ENCODE results near the gene FGD2. TPM values are rescaled to one million over a fixed set of nuclear protein-coding genes. Genes with fewer than 3 reads are reported as not detected.

Gene FGD2
- total and polyA plus RNA-seq, 9 of the 15 experiments (the other 6 are each of a cell fraction or from before 2014, with no cell fraction given), result 0.09 TPM; not detected in 8

GRCh38 chr6:36977470-36977941, 27.9 kb upstream of the FGD2 start:
- Histone ChIP-seq H3K79me2 (ENCODE audit: control insufficient read depth, insufficient read depth, low read length) (peaks cover 35% of the 10 kb centered on the region), H3K27me3 (ENCODE audit: control insufficient read depth in 2 of 2, insufficient read depth in 2 of 2, low read length in 2 of 2) (no peaks in the 10 kb centered on the region), H2AFZ (ENCODE audit: low read depth, low read length) (no peak overlapping the region), H3K4me2 (ENCODE audit: insufficient read depth, low read length) (no peak overlapping the region), H3K9me1 (ENCODE audit: control insufficient read depth, insufficient read depth, low read length) (peaks cover 8% of the 10 kb centered on the region), H3K4me1 (replicated peaks in 1 of 2; ENCODE audit: control insufficient read depth in 2 of 2, insufficient read depth in 2 of 2, low read length in 2 of 2) (peaks cover 2 to 9% of the 10 kb centered on the region in 2 experiments; a peak in 4 of 5 replicates), H3K36me3 (ENCODE audit: control insufficient read depth, insufficient read depth, low read length) (peaks cover 97% of the 10 kb centered on the region), H3K27ac (ENCODE audit: extremely low read depth, low read depth, low read length) (no peak overlapping the region), H3K9ac (ENCODE audit: insufficient read depth in 1 of 2, low read depth in 2 of 2, low read length in 2 of 2) (peak overlapping the region in 1 of 2 experiments; percentile 29; a peak in 1 of 4 replicates), H3K9me3 (replicated peaks; ENCODE audit: control insufficient read depth, insufficient read depth, low read depth, low read length) (no peaks in the 10 kb centered on the region), H3K4me3 (no peak overlapping the region), H4K20me1 (replicated peaks; ENCODE audit: control insufficient read depth, insufficient read depth, low read length) (peaks cover 38% of the 10 kb centered on the region)
- ChIA-PET CTCF (ENCODE audit: low intra/inter-chr PET ratio) (no interaction called here), POLR2A (interaction anchor here (0.6 to 1.1 kb wide), 7 partner anchors 9 to 1270 kb away, joined by 3 read pairs; no protein-coding TSS in a partner anchor)
- DNase-seq (ENCODE audit: extremely low read depth in 1 of 4, low spot score in 3 of 4) (peak; percentile 67 to 83 (median 80)), FAIRE-seq (peak; percentile 58), ATAC-seq (peak; percentile 83)
- WGBS (ENCODE audit: insufficient coverage, low coverage, missing lambda C conversion rate), result 64% methylated on average over 15 of the region's 16 CpGs
- intact Hi-C loops (cut with micrococcal nuclease), result loop anchor here (1.0 kb wide), 1 partner anchor 41 kb away; no protein-coding TSS in a partner anchor
- in situ Hi-C loops (cut with MboI), result no loop called here
- no TSS peak for BruUV-seq (replicated peaks)
- TF ChIP-seq ATF1 (CRISPR knock-in tag; IDR thresholded peaks at IDR 0.05) (no peak), ATF1 (tag; IDR thresholded peaks at IDR 0.05) (no peak), EGR1 (conservative IDR thresholded peaks at IDR 0.05) (peak; percentile 71), ZSCAN32 (CRISPR knock-in tag; IDR thresholded peaks at IDR 0.05) (no peak), HNRNPUL1 (IDR thresholded peaks at IDR 0.05; ENCODE audit: low read length) (no peak), CBFA2T2 (conservative IDR thresholded peaks at IDR 0.05) (no peak), RREB1 (CRISPR knock-in tag; IDR thresholded peaks at IDR 0.05) (no peak), AFF1 (IDR thresholded peaks at IDR 0.05; ENCODE audit: low read depth in 1 of 2, partially characterized antibody in 2 of 2) (no peak), HMBOX1 (IDR thresholded peaks at IDR 0.05) (no peak), TRIM28 (IDR thresholded peaks at IDR 0.05) (no peak), E2F6 (IDR thresholded peaks at IDR 0.05; ENCODE audit: borderline replicate concordance in 1 of 2, extremely low read depth in 1 of 2, insufficient read depth in 1 of 2, insufficient read length in 1 of 2, low read depth in 1 of 2, low read length in 1 of 2, poor library complexity in 1 of 2, severe bottlenecking in 1 of 2) (no peak)
